Ovary (tissue), 9 donors: ENCODE results near the gene PGRMC2. TPM values are rescaled to one million over a fixed set of nuclear protein-coding genes. Genes with fewer than 3 reads are reported as not detected.

Source experiments
- DNase-seq, 5 donors: peaks; one replicate each; pipeline ENCODE4 v3.0.0-alpha.2; 2019 to 2020
- H3K27ac ChIP-seq, 2 donors: fragments of 200-600 bp; one replicate each; pipeline versions ENCODE4 v1.5.1 to v1.8.0; 2019 to 2022
- H3K27me3 ChIP-seq: fragments of 200-600 bp; one replicate; pipeline ENCODE4 v1.8.0; 2022
- H3K36me3 ChIP-seq: fragments of 200-600 bp; sonication (generic); one replicate; pipeline ENCODE4 v1.5.1; 2019
- H3K4me1 ChIP-seq: one replicate; pipeline ENCODE4 v1.8.1; 2013; ENCODE audit warnings: mild to moderate bottlenecking, moderate library complexity; ENCODE audit not compliant: insufficient read depth
- H3K4me3 ChIP-seq: fragments of 200-600 bp; sonication (generic); one replicate; pipeline ENCODE4 v1.5.1; 2017
- H3K9me3 ChIP-seq, 2 donors: fragments of 200-600 bp in 1 of 2; sonication (generic) in 1 of 2; one replicate each; pipeline versions ENCODE4 v1.5.1 to v1.8.1; 2013 to 2019; ENCODE audit warnings: mild to moderate bottlenecking in 1 of 2, moderate library complexity in 1 of 2
- EP300 ChIP-seq: sonication (generic); formaldehyde crosslinking; IDR thresholded peaks from one replicate; pipeline ENCODE4 v1.6.1; 2017; ENCODE audit warnings: antibody characterized with exemption
- POLR2A ChIP-seq: fragments of 450-650 bp; IDR thresholded peaks from one replicate; pipeline ENCODE4 v1.6.1; 2017; ENCODE audit warnings: antibody characterized with exemption, mild to moderate bottlenecking, moderate library complexity
- WGBS, 3 donors: extraction: QIAGEN DNeasy Blood & Tissue Kit in 1 of 3; methylation state at CpG; one replicate each; pipeline versions ENCODE4 v1.1.5 to v1.1.7; 2013 to 2017; 5-methylcytosine and 5-hydroxymethylcytosine counted together
- intact Hi-C, 4 donors: fragments of 100-400 bp; cut with DNase I; formaldehyde crosslinking; loops; one replicate each; pipeline versions ENCODE4 v1.11.0 to v1.15.1; 2022 to 2023
- polyA plus RNA-seq, 2 donors: library from polyadenylated mRNA; stranded (reverse); fragments of 200-250 nt in 1 of 2; fragments of 350-450 nt in 1 of 2; fragmentation: Illumina TruSeq in 1 of 2; extraction: RNeasy Lipid Tissue Mini Kit (QIAGEN cat#74804) in 1 of 2; gene quantifications; one replicate each; pipeline ENCODE4 v1.2.3, GENCODE V29; 2013 to 2014
- total RNA-seq, 7 donors: library from RNA; depleted of rRNA in 2 of 7; stranded (reverse); fragments of >200 nt in 2 of 7; fragmentation: NEBNext Ultra II Directional in 3 of 7; extraction: Animal tissue kit (Norgen Biotek cat#: 25700) in 3 of 7; gene quantifications; one replicate each; pipeline versions ENCODE4 v1.1.0 to v1.2.4, GENCODE V29; 2016 to 2023
- TF ChIP-seq, protein P1 (sequence below), 3 donors: fragments of 450-650 bp in 2 of 3; fragments of 200-600 bp in 1 of 3; IDR thresholded peaks; one replicate each; pipeline versions ENCODE4 v1.5.1 to v1.8.0; 2016 to 2022; ENCODE audit warnings: antibody characterized with exemption in 3 of 3, mild to moderate bottlenecking in 1 of 3
- donor health status: DM: no; HTN: no; CAD: no; lungs with moderate emphysema.
- donor health status: DM: no; HTN: no; CAD: no.
- donor health status: Bipolar disorder and iron deficiency.
- donor health status: DM: yes; HTN: yes; CAD: no.
- donor health status: DM: no; HTN: no; CAD: no.
- donor health status: DM: yes; HTN: yes; CAD: no.

Gene PGRMC2
- total and polyA plus RNA-seq, 9 donors = 23.2 to 222 (median 56.9) TPM

- WGBS, 3 donors = 52 to 57% (median 56%) methylated on average over 4 of the region's 4 CpGs
- H3K4me3 ChIP-seq = no peak overlapping the region
Observed at GRCh38 chr4:128303986-128304385, 16.4 kb upstream of the PGRMC2 start.

GRCh38 chr4:128303405-128303785, 15.8 kb upstream of the PGRMC2 start:
- Histone ChIP-seq H3K27me3 (no peaks in the 10 kb centered on the region), H3K36me3 (no peaks in the 10 kb centered on the region), H3K27ac (no peak overlapping the region), H3K4me1 (no peaks in the 10 kb centered on the region), H3K4me3 (no peak overlapping the region), H3K9me3 (no peaks in the 10 kb centered on the region)
- WGBS, 3 donors = 91 to 100% (median 97%) methylated on average over 2 of the region's 2 CpGs
- TF ChIP-seq POLR2A (no peak), EP300 (no peak)
- TF ChIP-seq, protein P1, sequence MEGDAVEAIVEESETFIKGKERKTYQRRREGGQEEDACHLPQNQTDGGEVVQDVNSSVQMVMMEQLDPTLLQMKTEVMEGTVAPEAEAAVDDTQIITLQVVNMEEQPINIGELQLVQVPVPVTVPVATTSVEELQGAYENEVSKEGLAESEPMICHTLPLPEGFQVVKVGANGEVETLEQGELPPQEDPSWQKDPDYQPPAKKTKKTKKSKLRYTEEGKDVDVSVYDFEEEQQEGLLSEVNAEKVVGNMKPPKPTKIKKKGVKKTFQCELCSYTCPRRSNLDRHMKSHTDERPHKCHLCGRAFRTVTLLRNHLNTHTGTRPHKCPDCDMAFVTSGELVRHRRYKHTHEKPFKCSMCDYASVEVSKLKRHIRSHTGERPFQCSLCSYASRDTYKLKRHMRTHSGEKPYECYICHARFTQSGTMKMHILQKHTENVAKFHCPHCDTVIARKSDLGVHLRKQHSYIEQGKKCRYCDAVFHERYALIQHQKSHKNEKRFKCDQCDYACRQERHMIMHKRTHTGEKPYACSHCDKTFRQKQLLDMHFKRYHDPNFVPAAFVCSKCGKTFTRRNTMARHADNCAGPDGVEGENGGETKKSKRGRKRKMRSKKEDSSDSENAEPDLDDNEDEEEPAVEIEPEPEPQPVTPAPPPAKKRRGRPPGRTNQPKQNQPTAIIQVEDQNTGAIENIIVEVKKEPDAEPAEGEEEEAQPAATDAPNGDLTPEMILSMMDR (IDR thresholded peaks at IDR 0.05) = no peak
- DNase-seq = no peak
- intact Hi-C loops = no loop called here

More at GRCh38 chr4:128303986-128304385, 16.4 kb upstream of the PGRMC2 start:
- TF ChIP-seq EP300 (no peak), POLR2A (no peak)
- TF ChIP-seq, protein P1 (IDR thresholded peaks at IDR 0.05) = no peak
- no peaks in the 10 kb centered on the region for H3K4me1 ChIP-seq
- H3K27me3 ChIP-seq = no peaks in the 10 kb centered on the region
- H3K27ac ChIP-seq = no peak overlapping the region
- no peaks in the 10 kb centered on the region for H3K36me3 ChIP-seq
- no peak for DNase-seq
- no peaks in the 10 kb centered on the region for H3K9me3 ChIP-seq
- intact Hi-C loops = no loop called here

DNA sequence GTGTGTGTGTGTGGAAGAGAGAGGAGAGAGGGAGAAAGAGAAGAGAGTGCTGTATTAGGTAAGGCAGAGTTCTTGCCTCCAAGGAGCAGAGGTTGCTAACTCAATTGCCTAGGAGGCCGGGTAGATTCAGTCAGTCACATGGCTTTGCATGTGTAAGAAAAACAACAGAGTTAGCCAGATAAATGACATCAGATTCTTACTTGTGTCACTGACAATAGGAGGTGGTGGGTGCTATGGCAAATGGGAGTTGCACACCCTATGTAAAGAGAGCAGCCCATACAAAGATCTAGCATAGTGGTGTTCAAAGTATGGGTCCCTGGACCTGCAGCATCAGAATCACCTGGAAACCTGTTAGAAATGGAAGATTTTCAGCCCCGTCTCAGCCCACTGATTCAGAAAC, 14.4 kb upstream of the PGRMC2 start:
- no peak for DNase-seq
- 67 to 91% (median 77%) methylated on average over 2 of the region's 2 CpGs for WGBS, 3 donors
- no peaks in the 10 kb centered on the region for H3K4me1 ChIP-seq
- intact Hi-C loops = no loop called here
- H3K4me3 ChIP-seq = no peak overlapping the region
- H3K27ac ChIP-seq = no peak overlapping the region
- H3K36me3 ChIP-seq = no peaks in the 10 kb centered on the region
- no peak for TF ChIP-seq EP300
- TF ChIP-seq POLR2A = no peak
- TF ChIP-seq, protein P1 (IDR thresholded peaks at IDR 0.05) = no peak
- no peaks in the 10 kb centered on the region for H3K9me3 ChIP-seq
- H3K27me3 ChIP-seq = no peaks in the 10 kb centered on the region

DNA sequence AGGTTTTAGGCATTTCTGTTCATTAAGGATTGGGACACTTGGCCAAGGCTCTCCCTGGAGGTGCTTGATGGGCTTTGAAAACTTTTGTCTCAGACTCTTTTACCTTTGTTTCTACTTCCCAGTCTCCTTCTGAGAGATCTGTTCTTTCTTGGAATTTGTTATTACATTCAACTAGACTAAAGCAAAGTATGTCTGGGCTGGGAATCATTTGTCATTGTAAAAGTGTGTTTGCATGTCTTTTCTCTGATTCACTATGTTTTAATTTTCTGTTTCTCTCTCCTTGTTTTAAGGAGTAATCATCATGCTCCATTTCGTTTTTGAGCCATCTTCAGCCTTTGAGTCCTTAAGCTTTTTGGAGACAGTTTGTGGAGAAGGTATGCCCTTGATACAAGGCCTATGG, 12.2 kb upstream of the PGRMC2 start:
- WGBS, 3 donors = 14 to 58% (median 31%) methylated on average over 1 of the region's 1 CpG
- DNase-seq = no peak

More for the DNA sequence above, 12.2 kb upstream of the PGRMC2 start:
- intact Hi-C loops = no loop called here
- Histone ChIP-seq H3K9me3 (no peaks in the 10 kb centered on the region), H3K4me3 (no peak overlapping the region), H3K27me3 (no peaks in the 10 kb centered on the region), H3K36me3 (no peaks in the 10 kb centered on the region), H3K4me1 (no peaks in the 10 kb centered on the region), H3K27ac (no peak overlapping the region)
- TF ChIP-seq, protein P1 (IDR thresholded peaks at IDR 0.05) = no peak
- TF ChIP-seq POLR2A (no peak), EP300 (no peak)
